T-helper 2 cell treated with Interferon-gamma antibody and Interleukin-4, amounts not matched to agents 100 ng/mL and 5 ng/mL, for 36 hours (primary cell): ENCODE results near the gene KLHDC3. TPM values are rescaled to one million over a fixed set of nuclear protein-coding genes. Genes with fewer than 3 reads are reported as not detected.

Experiments used
- intact Hi-C: fragments of 100-400 bp; cut with micrococcal nuclease; formaldehyde crosslinking; loops from one replicate; pipeline ENCODE4 v1.15.1; 2023
- total RNA-seq: library from RNA; stranded (reverse); gene quantifications from 2 replicates; pipeline ENCODE4 v1.2.3, GENCODE V29; 2022

The KLHDC3 gene, protein sequence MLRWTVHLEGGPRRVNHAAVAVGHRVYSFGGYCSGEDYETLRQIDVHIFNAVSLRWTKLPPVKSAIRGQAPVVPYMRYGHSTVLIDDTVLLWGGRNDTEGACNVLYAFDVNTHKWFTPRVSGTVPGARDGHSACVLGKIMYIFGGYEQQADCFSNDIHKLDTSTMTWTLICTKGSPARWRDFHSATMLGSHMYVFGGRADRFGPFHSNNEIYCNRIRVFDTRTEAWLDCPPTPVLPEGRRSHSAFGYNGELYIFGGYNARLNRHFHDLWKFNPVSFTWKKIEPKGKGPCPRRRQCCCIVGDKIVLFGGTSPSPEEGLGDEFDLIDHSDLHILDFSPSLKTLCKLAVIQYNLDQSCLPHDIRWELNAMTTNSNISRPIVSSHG
- 65.4 and 67.1 TPM in 2 replicates for total RNA-seq

DNA sequence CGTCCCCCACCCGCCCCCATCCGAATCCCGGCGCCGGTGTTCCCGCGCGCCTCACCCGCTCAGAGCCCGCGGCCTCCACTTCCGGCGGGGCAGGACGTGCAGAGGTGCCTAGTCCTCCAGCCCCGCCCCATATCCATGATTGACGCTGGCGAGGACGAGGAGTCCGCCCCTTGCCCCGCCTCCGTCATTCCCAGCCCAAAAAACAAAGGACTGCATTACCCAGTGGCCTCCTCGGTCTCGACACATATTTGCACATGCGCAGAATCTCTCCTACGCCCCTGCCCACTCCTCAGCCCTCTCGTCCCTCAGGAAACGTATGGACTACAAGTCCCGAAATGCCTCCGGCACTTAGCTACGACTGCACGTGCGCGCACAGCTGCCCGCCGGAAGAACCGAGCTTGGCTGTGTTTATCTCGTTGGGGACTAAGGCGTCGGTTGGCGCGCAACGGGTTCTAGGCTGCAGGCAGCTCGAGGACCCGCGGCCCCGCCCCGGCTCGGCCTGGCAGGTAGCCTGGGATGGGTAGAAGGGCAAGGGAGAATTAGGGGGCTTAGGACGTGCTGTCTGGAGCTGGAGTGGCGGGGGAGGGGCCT is at the start of gene KLHDC3, which contains the start of gene MEA1:
Gene KLHDC3, plus strand, starts transcription at position 407 of the 591 bp plus-strand sequence. CDS start 2,944 bp downstream, outside the sequence.
Gene MEA1, minus strand, starts transcription at position 104 of the 591 bp plus-strand sequence. CDS start 133 bp downstream, outside the sequence.
- intact Hi-C loops, result loop anchor here (1.0 to 5.0 kb wide), 11 partner anchors 8 to 503 kb away; partner anchors contain the start of genes CNPY3, CUL7, KLC4 and MRPL2

- intact Hi-C loops, result no loop called here
These were observed 47.5 kb upstream of the KLHDC3 start for GRCh38 chr6:42966571-42966970.

DNA sequence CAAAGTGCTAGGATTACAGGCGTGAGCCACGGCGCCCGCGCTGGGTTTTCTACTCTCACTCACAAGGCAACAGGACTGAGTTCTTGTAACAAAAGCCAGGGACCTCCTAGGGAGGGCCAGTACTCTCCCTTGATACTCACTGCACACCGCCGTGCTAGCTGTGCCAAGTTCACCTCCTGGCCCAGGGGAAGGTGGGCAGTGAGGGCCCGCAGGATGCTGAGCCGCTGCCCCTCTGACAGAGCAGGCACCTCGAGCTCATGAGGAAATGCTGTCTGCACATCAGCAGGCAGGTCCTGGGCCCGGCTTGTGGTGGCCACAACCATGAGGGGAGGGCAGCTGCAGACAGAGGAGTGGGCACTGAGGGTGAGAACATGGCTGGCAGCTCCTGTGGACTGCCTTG is 46.8 kb upstream of the KLHDC3 start:
- intact Hi-C loops, result no loop called here

DNA sequence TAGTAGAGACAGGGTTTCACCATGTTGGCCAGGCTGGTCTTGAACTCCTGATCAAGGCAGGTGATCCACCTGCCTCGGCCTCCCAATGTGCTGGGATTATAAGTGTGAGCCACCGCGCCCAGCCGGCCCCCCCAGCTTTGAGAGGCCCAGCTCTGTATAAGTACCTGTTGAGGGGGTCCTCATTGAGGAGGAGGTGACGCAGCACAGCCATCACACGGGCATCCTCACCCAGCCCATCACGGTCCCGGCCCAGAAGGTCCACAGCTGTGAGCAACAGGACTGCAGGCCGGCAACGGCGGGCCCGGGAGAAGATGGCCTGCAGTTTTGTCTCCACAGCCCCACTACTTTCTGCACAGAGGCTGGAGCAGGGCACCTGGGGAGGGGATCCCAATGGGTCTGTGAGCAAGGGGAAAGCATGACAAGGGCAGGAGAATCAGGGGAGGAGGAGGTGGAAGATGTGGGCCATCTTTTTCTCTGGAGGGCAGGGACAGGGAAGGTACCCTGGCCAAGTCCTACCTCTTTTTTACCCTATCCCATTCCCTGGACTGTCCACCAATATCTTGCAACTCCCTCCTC is 45.8 kb upstream of the KLHDC3 start:
- intact Hi-C loops, result no loop called here

DNA sequence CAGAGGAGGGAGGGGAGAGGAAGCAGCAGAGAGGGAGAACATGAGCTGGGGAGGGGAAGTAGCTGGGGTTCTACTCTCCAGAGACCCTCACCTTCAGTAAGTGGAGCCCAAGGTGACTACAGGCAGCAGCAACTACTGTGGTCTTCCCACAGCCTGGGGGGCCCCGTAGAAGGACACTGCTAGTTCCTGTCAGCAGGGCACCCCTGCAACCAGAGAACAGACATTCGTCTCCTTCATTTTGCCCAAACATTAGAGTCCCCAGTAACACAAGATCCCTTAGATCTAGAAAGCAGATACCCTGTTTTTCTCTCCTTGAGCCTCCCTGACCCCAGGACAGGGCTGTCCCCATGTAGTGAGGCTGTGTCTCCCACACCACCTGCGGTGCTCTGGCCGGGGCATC is 45.3 kb upstream of the KLHDC3 start:
- intact Hi-C loops, result no loop called here

DNA sequence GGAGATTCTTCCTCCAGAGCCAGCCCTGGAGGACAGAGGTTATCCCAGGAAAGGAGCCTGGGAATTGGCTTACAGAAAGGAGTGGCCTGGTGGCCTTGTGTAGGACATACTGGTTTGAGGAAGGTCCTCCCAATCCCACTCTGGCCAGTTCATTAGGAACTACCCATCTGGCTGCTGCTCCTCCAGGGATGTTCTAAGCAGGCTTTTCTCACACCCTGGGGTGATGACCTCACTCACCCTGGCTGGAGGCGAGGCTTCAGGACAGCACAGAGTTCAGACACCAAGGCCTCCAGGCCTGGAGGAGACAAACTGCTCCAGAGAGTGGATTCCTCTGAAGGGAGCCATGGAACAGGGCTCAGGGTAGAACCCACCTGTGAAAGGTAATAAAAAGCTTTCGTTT is 44.6 kb upstream of the KLHDC3 start:
- intact Hi-C loops, result no loop called here

DNA sequence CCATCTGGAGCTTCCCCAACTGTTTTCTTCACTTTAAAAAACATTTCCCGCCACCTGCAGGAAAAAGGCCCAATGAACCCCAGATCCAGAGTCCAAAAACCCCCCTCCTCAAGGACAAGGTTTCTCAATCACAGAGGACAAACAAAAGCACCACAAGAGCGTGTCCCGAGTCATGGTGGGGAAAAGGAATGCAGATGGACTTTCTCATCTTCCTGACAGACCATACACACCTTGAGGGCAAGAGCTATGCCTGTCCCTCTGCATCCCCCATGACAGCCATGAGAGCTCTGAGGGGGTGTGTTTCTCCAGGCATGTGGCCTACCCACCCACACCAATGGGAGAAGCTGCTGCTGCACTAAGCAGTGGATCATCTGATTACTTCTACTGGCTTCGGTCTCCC is 44.1 kb upstream of the KLHDC3 start:
- intact Hi-C loops, result no loop called here

GRCh38 chr6:42970871-42971612 is 43.0 kb upstream of the KLHDC3 start:
- intact Hi-C loops, result no loop called here

- intact Hi-C loops, result no loop called here
These were observed 42.2 kb upstream of the KLHDC3 start for GRCh38 chr6:42971746-42972327.

DNA sequence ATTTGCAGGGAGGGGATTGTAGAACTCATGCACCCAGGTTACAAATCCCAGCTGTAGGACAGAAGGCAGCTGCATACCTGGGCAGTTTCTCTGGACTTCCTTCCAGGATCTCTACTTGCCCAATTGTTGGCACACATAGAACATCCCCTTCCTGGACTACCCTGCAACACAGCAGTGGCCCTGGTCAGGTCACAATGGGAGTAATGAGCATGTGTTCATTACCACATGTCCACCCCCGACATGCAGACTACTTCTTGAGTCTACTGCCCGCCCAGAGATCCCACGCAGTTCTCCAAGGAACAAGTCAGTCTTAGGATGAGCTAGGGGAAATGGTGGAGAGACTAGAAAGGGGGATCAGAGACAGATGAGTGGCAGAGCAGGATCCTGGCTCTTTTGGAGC is 40.1 kb upstream of the KLHDC3 start:
- intact Hi-C loops, result no loop called here

GRCh38 chr6:42974919-42975505 is 39.0 kb upstream of the KLHDC3 start:
- intact Hi-C loops, result no loop called here

DNA sequence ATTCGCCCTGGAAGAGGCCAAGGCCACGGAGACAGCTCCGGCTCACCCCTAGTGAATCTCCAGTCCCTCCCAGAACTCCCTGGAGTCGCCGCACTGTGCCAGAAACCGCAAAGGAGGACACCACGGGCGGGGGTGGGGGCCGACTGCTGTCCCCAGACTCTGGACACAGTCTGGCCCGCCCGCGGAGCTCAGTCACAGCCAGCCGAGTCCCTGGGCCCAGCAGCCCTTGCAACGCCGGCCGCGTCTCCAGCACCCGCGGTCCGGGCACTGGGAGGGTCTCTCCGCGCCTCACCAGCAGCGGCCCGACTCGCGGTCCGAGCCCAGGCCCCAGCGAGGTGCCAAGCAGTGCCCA is 35.6 kb upstream of the KLHDC3 start:
- intact Hi-C loops, result no loop called here

GRCh38 chr6:42978839-42979522 is 35.1 kb upstream of the KLHDC3 start, which contains the start of gene PEX6:
TSS of gene PEX6 (minus strand) at chr6:42979181. CDS start at chr6:42979150, 31 bp downstream.
- intact Hi-C loops, result loop anchor here (1.0 kb wide), 4 partner anchors 34 to 192 kb away; partner anchors contain the start of genes CNPY3, KLC4, MEA1 and MRPL2

DNA sequence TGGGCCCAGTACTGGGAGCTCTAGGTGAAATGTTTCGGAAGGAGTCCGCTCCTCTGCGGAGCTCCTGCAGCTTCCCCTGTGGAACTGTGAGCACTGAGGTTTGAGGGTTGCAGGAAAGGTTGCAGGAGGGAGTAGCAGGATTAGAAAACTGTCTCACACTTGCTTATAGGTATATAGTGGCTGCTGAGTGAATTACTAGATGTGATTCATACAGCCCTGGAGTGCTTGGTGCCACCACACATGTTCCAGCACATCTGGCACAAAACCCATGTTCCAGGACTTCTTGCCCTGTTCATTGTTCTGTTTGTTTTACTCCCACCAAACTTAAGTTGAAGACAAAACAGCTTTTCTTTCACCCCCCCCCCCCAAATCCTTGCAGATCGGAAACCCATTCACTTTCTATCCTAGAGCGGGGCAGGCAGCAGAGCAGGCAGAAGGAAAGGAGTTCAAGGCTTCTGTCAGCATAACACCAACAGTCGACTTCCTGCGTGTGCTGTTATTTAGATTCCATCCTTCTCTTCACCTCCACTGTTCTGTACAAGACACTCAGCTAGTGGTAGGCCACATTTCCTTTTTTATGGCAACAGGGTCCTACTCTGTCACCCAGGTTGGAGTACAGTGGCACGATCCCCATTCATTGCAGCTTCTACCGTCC is 34.4 kb upstream of the KLHDC3 start:
- intact Hi-C loops, result loop anchor here (1.0 kb wide), 4 partner anchors 34 to 192 kb away; partner anchors contain the start of genes CNPY3, KLC4, MEA1 and MRPL2

DNA sequence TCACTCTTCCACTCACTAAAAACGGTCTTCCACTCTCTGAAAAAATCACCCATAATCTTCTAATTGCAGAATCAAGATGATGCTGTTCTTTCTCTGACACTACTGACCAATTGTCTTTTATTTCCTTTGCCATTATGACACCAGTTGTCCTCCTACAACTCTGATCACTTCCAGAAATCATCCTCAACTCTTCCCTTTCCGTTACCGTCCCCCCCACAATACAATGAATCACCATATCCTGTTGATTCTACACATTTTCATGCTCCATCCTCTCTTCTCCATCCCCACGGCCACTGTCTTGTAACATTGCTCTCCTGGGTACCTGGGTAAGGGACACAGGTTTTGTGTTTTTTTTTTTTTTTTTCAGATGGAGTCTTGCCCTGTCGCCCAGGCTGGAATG is 32.2 kb upstream of the KLHDC3 start:
- intact Hi-C loops, result no loop called here

GRCh38 chr6:42984001-42984923 is 29.8 kb upstream of the KLHDC3 start, which contains the start of gene PPP2R5D:
TSS of gene PPP2R5D (plus strand) at chr6:42984570. CDS start at chr6:42984678, 108 bp downstream.
- intact Hi-C loops, result loop anchor here (1.0 to 2.0 kb wide), 3 partner anchors 30 to 69 kb away; partner anchors contain the start of genes CNPY3, CUL7 and KLHDC3

DNA sequence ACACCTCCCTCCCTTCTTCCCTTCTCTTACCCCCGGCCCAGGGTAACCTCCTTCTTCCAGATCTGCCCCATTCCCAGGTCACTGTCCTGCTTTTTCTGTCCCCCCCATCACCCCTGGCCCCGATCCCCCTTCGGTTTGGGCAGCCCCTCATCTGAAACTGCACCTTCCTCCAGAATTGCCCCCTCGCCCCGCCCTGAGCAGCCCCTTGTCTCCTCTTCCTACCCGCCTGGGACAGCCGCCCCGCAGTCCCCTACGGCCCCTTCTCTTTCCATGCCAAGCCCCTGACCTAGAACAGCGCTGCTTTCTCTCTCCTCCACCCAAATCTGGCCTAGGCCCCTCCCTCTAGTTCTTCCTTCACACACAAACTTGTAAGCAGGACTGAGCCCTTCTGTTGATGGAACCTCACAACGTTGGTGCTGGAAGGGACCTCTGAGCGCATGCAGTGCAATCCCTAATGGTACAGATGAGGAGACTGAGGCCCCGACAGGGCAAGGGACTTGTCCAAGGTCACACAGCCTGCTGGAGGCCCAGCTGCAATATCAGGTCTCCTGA is 29.0 kb upstream of the KLHDC3 start:
- intact Hi-C loops, result loop anchor here (1.0 to 2.0 kb wide), 3 partner anchors 29 to 68 kb away; partner anchors contain the start of genes CNPY3, CUL7 and KLHDC3
